Measurements from ENCODE around the gene SYNE2. TPM values are rescaled to one million over a fixed set of nuclear protein-coding genes. Genes with fewer than 3 reads are reported as not detected.

Gene SYNE2
- total and polyA plus RNA-seq, 10 of the 15 experiments (the other 5 are each of a cell fraction or from before 2014, with no cell fraction given), result 2.1 to 52.7 (median 38.1) TPM

DNA sequence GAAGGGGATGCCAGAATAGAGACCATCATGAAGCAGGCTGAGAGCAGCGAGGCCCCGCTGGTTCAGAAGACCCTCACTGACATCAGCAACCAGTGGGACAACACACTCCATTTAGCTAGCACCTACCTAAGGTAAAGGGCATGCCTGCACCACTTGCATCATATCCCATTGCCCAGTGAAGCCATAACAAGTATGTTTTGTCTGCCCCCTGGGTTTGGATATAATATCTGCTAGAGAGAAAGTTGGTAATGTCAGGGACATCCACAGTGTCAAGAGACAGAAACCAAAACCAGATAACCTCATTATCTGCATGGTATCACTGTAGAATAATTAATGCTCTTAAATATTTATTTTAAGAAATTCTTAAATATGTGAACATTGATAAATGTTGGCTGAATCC is 173.8 kb downstream of the SYNE2 start:
- Histone ChIP-seq H4K20me1 (ENCODE audit: control insufficient read depth, insufficient read depth) (no peaks in the 10 kb centered on the region), H3K36me3 (ENCODE audit: control insufficient read depth in 2 of 2, insufficient read depth in 2 of 2, low read length in 1 of 2) (peaks cover 0 to 36% of the 10 kb centered on the region in 2 experiments; a peak in 2 of 4 replicates), H3K4me1 (ENCODE audit: control insufficient read depth, insufficient read depth, low read length) (no peaks in the 10 kb centered on the region), H2AFZ (ENCODE audit: control insufficient read depth, low read depth, low read length) (no peak overlapping the region), H3K79me2 (ENCODE audit: control insufficient read depth, insufficient read depth, low read length) (no peaks in the 10 kb centered on the region), H3K4me2 (ENCODE audit: control insufficient read depth, insufficient read depth) (no peak overlapping the region), H3K27ac (ENCODE audit: control insufficient read depth, insufficient read depth) (no peak overlapping the region), H3K9me3 (replicated peaks; ENCODE audit: control insufficient read depth, insufficient read depth, low read length) (no peaks in the 10 kb centered on the region), H3K4me3 (no peak overlapping the region), H3K27me3 (replicated peaks in 1 of 2; ENCODE audit: control insufficient read depth in 2 of 2, insufficient read depth in 2 of 2, low read length in 1 of 2) (no peaks in the 10 kb centered on the region), H3K9ac (ENCODE audit: control insufficient read depth, insufficient read depth, low read length) (no peak overlapping the region)
- in situ Hi-C loops (cut with MboI) (no loop called here), intact Hi-C loops (cut with micrococcal nuclease; ENCODE audit: unreplicated experiment) (no loop called here)
- ChIA-PET RAD21 (ENCODE audit: unreplicated experiment) (interaction anchor here (1.3 kb wide), 1 partner anchor 227 kb away, joined by 6 read pairs; no protein-coding TSS in a partner anchor), POLR2A (no interaction called here), SMC1A (ENCODE audit: uncharacterized antibody, unreplicated experiment) (interaction anchor here (0.8 to 1.8 kb wide), 3 partner anchors 21 to 47 kb away, joined by 3 to 4 read pairs (median 3); no protein-coding TSS in a partner anchor), CTCF (interaction anchor here (1.0 to 3.2 kb wide), 5 partner anchors 15 to 277 kb away, joined by 3 to 15 read pairs (median 5); partner anchors contain the start of gene ESR2)
- no peak for TF ChIP-seq CHD2 (IDR thresholded peaks at IDR 0.05; ENCODE audit: borderline replicate concordance, low read depth, low read length)
- TF ChIP-seq, protein P1, sequence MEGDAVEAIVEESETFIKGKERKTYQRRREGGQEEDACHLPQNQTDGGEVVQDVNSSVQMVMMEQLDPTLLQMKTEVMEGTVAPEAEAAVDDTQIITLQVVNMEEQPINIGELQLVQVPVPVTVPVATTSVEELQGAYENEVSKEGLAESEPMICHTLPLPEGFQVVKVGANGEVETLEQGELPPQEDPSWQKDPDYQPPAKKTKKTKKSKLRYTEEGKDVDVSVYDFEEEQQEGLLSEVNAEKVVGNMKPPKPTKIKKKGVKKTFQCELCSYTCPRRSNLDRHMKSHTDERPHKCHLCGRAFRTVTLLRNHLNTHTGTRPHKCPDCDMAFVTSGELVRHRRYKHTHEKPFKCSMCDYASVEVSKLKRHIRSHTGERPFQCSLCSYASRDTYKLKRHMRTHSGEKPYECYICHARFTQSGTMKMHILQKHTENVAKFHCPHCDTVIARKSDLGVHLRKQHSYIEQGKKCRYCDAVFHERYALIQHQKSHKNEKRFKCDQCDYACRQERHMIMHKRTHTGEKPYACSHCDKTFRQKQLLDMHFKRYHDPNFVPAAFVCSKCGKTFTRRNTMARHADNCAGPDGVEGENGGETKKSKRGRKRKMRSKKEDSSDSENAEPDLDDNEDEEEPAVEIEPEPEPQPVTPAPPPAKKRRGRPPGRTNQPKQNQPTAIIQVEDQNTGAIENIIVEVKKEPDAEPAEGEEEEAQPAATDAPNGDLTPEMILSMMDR (IDR thresholded peaks at IDR 0.05 in 2 of 3, conservative IDR thresholded peaks at IDR 0.05 in 1 of 3; ENCODE audit: control insufficient read depth in 2 of 3, extremely low read depth in 1 of 3, insufficient read depth in 1 of 3, low read depth in 3 of 3, low read length in 3 of 3), result peak in 1 of 3 experiments; percentile 16; a peak in 1 of 6 replicates
- no peak for TF ChIP-seq SPI1 (IDR thresholded peaks at IDR 0.05; ENCODE audit: borderline replicate concordance, insufficient read depth, low read depth, low read length)
- no peak for TF ChIP-seq ZNF622 (IDR thresholded peaks at IDR 0.05)
- DNase-seq (ENCODE audit: low read depth, low spot score) (no peak), ATAC-seq (0 out of 3 replicates have a peak, but pooled peaks have one; percentile 24), FAIRE-seq (no peak)
- BruUV-seq (replicated peaks), result no TSS peak
- 100% methylated on average over 2 of the region's 2 CpGs for WGBS (ENCODE audit: insufficient coverage, insufficient replicate concordance, low lambda C conversion rate, missing lambda C conversion rate)
